HepG2 (cell line): ENCODE measurements around the gene TEX101. TPM values are rescaled to one million over a fixed set of nuclear protein-coding genes. Genes with fewer than 3 reads are reported as not detected.

ENCODE experiments used
- ATAC-seq: fragments of 200-7000 bp; cut with Tn5 transposase; 3 replicates; pipeline ENCODE4 v1.9.1; 2020; ENCODE audit warnings: mild to moderate bottlenecking, moderate library complexity
- BruUV-seq: library from RNA; stranded (reverse); fragments of 400-500 nt; replicated peaks from 2 replicates; lab custom pipeline; 2021; lab: Mats Ljungman, UMichigan
- CTCF ChIA-PET: fragments of 300-600 bp; formaldehyde crosslinking; extraction: SDS; loops from one replicate; lab custom pipeline; 2021; ENCODE audit warnings: low total read pairs, inconsistent platforms, low intra/inter-chr PET ratio; lab: Yijun Ruan, JAX
- POLR2A ChIA-PET: fragments of 350-600 bp; sonication (Branson Sonifier 250); formaldehyde crosslinking; loops from one replicate; lab custom pipeline; 2020; ENCODE audit warnings: antibody characterized with exemption, inconsistent platforms; lab: Yijun Ruan, JAX
- DNase-seq: peaks from one replicate; pipeline ENCODE4 v3.0.0-alpha.2; 2015; ENCODE audit warnings: low spot score
- FAIRE-seq: peaks from 3 replicates; lab custom pipeline; 2011; peaks lifted over from hg19 to GRCh38; lab: Jason Lieb, UNC
- H2AFZ ChIP-seq: one replicate; pipeline ENCODE4 v1.6.1; 2011; ENCODE audit warnings: low read length, inconsistent platforms
- H3K27ac ChIP-seq: fragments of 300-600 bp; 3 replicates; pipeline ENCODE4 v1.8.0; 2011; ENCODE audit warnings: mixed run types, mild to moderate bottlenecking, mixed read lengths, low read length, inconsistent platforms; ENCODE audit not compliant: insufficient read depth; ENCODE audit errors: extremely low read length
- H3K27me3 ChIP-seq, 2 experiments: fragments of 200-600 bp in 1 of 2; 2 replicates in 1 of 2; 3 replicates in 1 of 2; pipeline versions ENCODE4 v1.6.0 to v1.8.0; 2011; ENCODE audit warnings: low read length in 2 of 2, mild to moderate bottlenecking in 2 of 2, moderate library complexity in 2 of 2, inconsistent platforms in 1 of 2; ENCODE audit not compliant: insufficient read depth in 2 of 2, control insufficient read depth in 1 of 2
- H3K36me3 ChIP-seq, 2 experiments: fragments of 200-600 bp in 1 of 2; replicated peaks in 1 of 2; 2 replicates in 1 of 2; 3 replicates in 1 of 2; pipeline versions ENCODE4 v1.5.1 to v1.8.0; 2011; ENCODE audit warnings: low read length in 2 of 2, inconsistent platforms in 1 of 2; ENCODE audit not compliant: insufficient read depth in 2 of 2, control insufficient read depth in 1 of 2
- H3K4me1 ChIP-seq: 2 replicates; pipeline ENCODE4 v1.5.1; 2012; ENCODE audit warnings: low read length, inconsistent platforms; ENCODE audit not compliant: insufficient read depth
- H3K4me2 ChIP-seq: 2 replicates; pipeline ENCODE4 v1.6.0; 2011; ENCODE audit warnings: low read depth, low read length, inconsistent platforms
- H3K4me3 ChIP-seq, 3 experiments: fragments of 200-600 bp in 1 of 3; sonication (generic), shearing (Covaris generic) in 1 of 3; replicated peaks in 1 of 3; 2 replicates each; pipeline ENCODE4 v1.5.1; 2011 to 2016; ENCODE audit warnings: low read length in 3 of 3, inconsistent platforms in 2 of 3, low read depth in 2 of 3, mild to moderate bottlenecking in 2 of 3, control low read depth in 1 of 3, mixed read lengths in 1 of 3; ENCODE audit not compliant: insufficient read depth in 1 of 3
- H3K79me2 ChIP-seq: one replicate; pipeline ENCODE4 v1.6.1; 2011; ENCODE audit warnings: low read length, inconsistent platforms; ENCODE audit not compliant: insufficient read depth
- H3K9ac ChIP-seq: 2 replicates; pipeline ENCODE4 v1.6.0; 2011; ENCODE audit warnings: mild to moderate bottlenecking, low read depth, low read length, inconsistent platforms; ENCODE audit not compliant: insufficient read depth
- H3K9me3 ChIP-seq: 2 replicates; pipeline ENCODE4 v1.5.1; 2012; ENCODE audit warnings: mild to moderate bottlenecking, low read length
- H4K20me1 ChIP-seq: 2 replicates; pipeline ENCODE4 v1.6.0; 2011; ENCODE audit warnings: inconsistent platforms, mild to moderate bottlenecking, low read length, moderate library complexity; ENCODE audit not compliant: insufficient read depth
- ATRX ChIP-seq: sonication (generic); formaldehyde crosslinking; IDR thresholded peaks from 2 replicates; pipeline ENCODE4 v1.4.0; 2020; ENCODE audit warnings: missing genetic modification reagents, borderline replicate concordance
- MXI1 ChIP-seq: IDR thresholded peaks from 3 replicates; pipeline ENCODE4 v1.6.1; 2012; ENCODE audit warnings: low read depth, low read length, inconsistent platforms, borderline replicate concordance
- NFE2L2 ChIP-seq: fragments of 150-350 bp; IDR thresholded peaks from 2 replicates; pipeline ENCODE4 v1.6.1; 2014; ENCODE audit warnings: low read length
- NR3C1 ChIP-seq: sonication (generic); formaldehyde crosslinking; IDR thresholded peaks from 2 replicates; pipeline ENCODE4 v1.4.0; 2020; ENCODE audit warnings: missing genetic modification reagents
- RARG ChIP-seq: sonication (generic); formaldehyde crosslinking; IDR thresholded peaks from 2 replicates; pipeline ENCODE4 v1.4.0; 2020; ENCODE audit warnings: low read depth, mild to moderate bottlenecking, missing genetic modification reagents
- RFX1 ChIP-seq: fragments of 450-650 bp; IDR thresholded peaks from 2 replicates; pipeline ENCODE4 v1.6.1; 2017
- RFXANK ChIP-seq: IDR thresholded peaks from 2 replicates; pipeline ENCODE4 v1.6.1; 2016
- STAG1 ChIP-seq: sonication (generic); formaldehyde crosslinking; IDR thresholded peaks from 2 replicates; pipeline ENCODE4 v1.4.0; 2020; ENCODE audit warnings: missing genetic modification reagents
- USF2 ChIP-seq, 2 experiments: sonication (generic) in 1 of 2; formaldehyde crosslinking in 1 of 2; IDR thresholded peaks; 2 replicates each; pipeline versions ENCODE4 v1.5.1 to v1.6.1; 2011 to 2020; ENCODE audit warnings: borderline replicate concordance in 1 of 2, low read depth in 1 of 2, low read length in 1 of 2, mild to moderate bottlenecking in 1 of 2, missing genetic modification reagents in 1 of 2, moderate library complexity in 1 of 2
- ZFYVE20 ChIP-seq: sonication (generic); formaldehyde crosslinking; IDR thresholded peaks from 2 replicates; pipeline ENCODE4 v1.8.0; 2023; ENCODE audit warnings: low read depth, mild to moderate bottlenecking, moderate library complexity, missing genetic modification reagents, borderline replicate concordance
- ZNF232 ChIP-seq: sonication (generic); formaldehyde crosslinking; IDR thresholded peaks from 2 replicates; pipeline ENCODE4 v1.4.0; 2020; ENCODE audit warnings: missing genetic modification reagents, borderline replicate concordance
- ZNF33A ChIP-seq: sonication (generic); formaldehyde crosslinking; IDR thresholded peaks from 2 replicates; pipeline ENCODE4 v1.5.1; 2020; ENCODE audit warnings: missing genetic modification reagents, mild to moderate bottlenecking, moderate library complexity, borderline replicate concordance
- ZNF362 ChIP-seq: sonication (generic); formaldehyde crosslinking; IDR thresholded peaks from 2 replicates; pipeline ENCODE4 v1.4.0; 2020; ENCODE audit warnings: missing genetic modification reagents, mild to moderate bottlenecking, borderline replicate concordance
- ZNF441 ChIP-seq: sonication (generic); formaldehyde crosslinking; IDR thresholded peaks from 2 replicates; pipeline ENCODE4 v1.7.0; 2021; ENCODE audit warnings: missing genetic modification reagents, borderline replicate concordance
- ZNF501 ChIP-seq: sonication (generic); formaldehyde crosslinking; IDR thresholded peaks from 2 replicates; pipeline ENCODE4 v1.5.1; 2020; ENCODE audit warnings: mild to moderate bottlenecking, moderate library complexity, missing genetic modification reagents
- WGBS: methylation state at CpG from one replicate; pipeline ENCODE4 v1.1.6; 2017; ENCODE audit warnings: low lambda C conversion rate; 5-methylcytosine and 5-hydroxymethylcytosine counted together
- in situ Hi-C: cut with HindIII; loops from 2 replicates; pipeline ENCODE4 v1.10.0; 2017; ENCODE audit warnings: low pct_unique_long_range_greater_than_20kb; ENCODE audit not compliant: extremely low pct_ligation_motif_present
- intact Hi-C: fragments of 100-400 bp; cut with micrococcal nuclease; formaldehyde crosslinking; loops from one replicate; pipeline ENCODE4 v1.10.0; 2022; ENCODE audit not compliant: unreplicated experiment
- polyA plus RNA-seq, 8 experiments: library from polyadenylated mRNA; depleted of rRNA in 3 of 8; stranded (reverse) in 7 of 8; unstranded in 1 of 8; fragments of >200 nt; fragmentation: Illumina TruSeq in 4 of 8; extraction: Trizol in 4 of 8; gene quantifications; 2 replicates each; pipeline versions ENCODE4 v1.2.1 to v1.2.3, GENCODE V29; 2011 to 2016; ENCODE audit warnings: low read depth in 4 of 8, missing spikeins in 1 of 8, mixed read lengths in 1 of 8; ENCODE audit not compliant: insufficient read depth in 1 of 8
- total RNA-seq, 5 experiments: library from RNA; depleted of rRNA; stranded (reverse); fragments of >200 nt; fragmentation: Illumina TruSeq; extraction: Trizol; gene quantifications; 2 replicates each; pipeline ENCODE4 v1.2.3, GENCODE V29; 2016; ENCODE audit warnings: low read depth in 1 of 5
- TF ChIP-seq, protein P1 (sequence below): sonication (generic); formaldehyde crosslinking; IDR thresholded peaks from 2 replicates; pipeline ENCODE4 v1.5.0; 2020; ENCODE audit warnings: mild to moderate bottlenecking, missing genetic modification reagents, moderate library complexity
- TF ChIP-seq, protein P2 (sequence below): sonication (generic); formaldehyde crosslinking; IDR thresholded peaks from 2 replicates; pipeline ENCODE4 v1.4.0; 2020; ENCODE audit warnings: low read depth, mild to moderate bottlenecking, missing genetic modification reagents

TEX101 gene
- total and polyA plus RNA-seq, 2 of the 13 experiments (the other 11 are each of a cell fraction or from before 2014, with no cell fraction given), result not detected

GRCh38 chr19:43425567-43426392, 11.1 kb downstream of the TEX101 start:
- DNase-seq (no peak), FAIRE-seq (peak; percentile 68), ATAC-seq (peak; percentile 48; the same call in 1 of the 3 replicates)
- Histone ChIP-seq H3K4me1 (no peaks in the 10 kb centered on the region), H3K4me2 (no peak overlapping the region), H3K9me3 (no peaks in the 10 kb centered on the region), H2AFZ (no peak overlapping the region), H3K27me3 (no peaks in the 10 kb centered on the region), H3K36me3 (no peaks in the 10 kb centered on the region), H3K79me2 (no peaks in the 10 kb centered on the region), H3K9ac (no peak overlapping the region), H3K27ac (no peak overlapping the region), H4K20me1 (no peaks in the 10 kb centered on the region), H3K4me3 (no peak overlapping the region)
- intact Hi-C loops (no loop called here), in situ Hi-C loops (no loop called here)
- BruUV-seq, result no TSS peak
- CTCF ChIA-PET, result no interaction called here
- 21% methylated on average over 8 of the region's 8 CpGs for whole genome bisulfite sequencing
- POLR2A ChIA-PET, result no interaction called here
- TF ChIP-seq STAG1 (CRISPR knock-in tag) (peak; percentile 32), ZNF501 (CRISPR knock-in tag) (no peak), MXI1 (no peak), RFX1 (no peak), NR3C1 (no peak), ZNF441 (CRISPR knock-in tag) (no peak), RARG (no peak), USF2 (IDR thresholded peaks at IDR 0.05; ENCODE audit: low read depth, low read length) (no peak), USF2 (CRISPR knock-in tag; IDR thresholded peaks at IDR 0.05; ENCODE audit: borderline replicate concordance) (no peak), NFE2L2 (no peak), RFXANK (CRISPR knock-in tag) (no peak), ZNF362 (CRISPR knock-in tag) (no peak), ZFYVE20 (CRISPR knock-in tag) (no peak), ZNF232 (CRISPR knock-in tag) (no peak), ZNF33A (CRISPR knock-in tag) (no peak), ATRX (CRISPR knock-in tag) (no peak)
- TF ChIP-seq, protein P1, sequence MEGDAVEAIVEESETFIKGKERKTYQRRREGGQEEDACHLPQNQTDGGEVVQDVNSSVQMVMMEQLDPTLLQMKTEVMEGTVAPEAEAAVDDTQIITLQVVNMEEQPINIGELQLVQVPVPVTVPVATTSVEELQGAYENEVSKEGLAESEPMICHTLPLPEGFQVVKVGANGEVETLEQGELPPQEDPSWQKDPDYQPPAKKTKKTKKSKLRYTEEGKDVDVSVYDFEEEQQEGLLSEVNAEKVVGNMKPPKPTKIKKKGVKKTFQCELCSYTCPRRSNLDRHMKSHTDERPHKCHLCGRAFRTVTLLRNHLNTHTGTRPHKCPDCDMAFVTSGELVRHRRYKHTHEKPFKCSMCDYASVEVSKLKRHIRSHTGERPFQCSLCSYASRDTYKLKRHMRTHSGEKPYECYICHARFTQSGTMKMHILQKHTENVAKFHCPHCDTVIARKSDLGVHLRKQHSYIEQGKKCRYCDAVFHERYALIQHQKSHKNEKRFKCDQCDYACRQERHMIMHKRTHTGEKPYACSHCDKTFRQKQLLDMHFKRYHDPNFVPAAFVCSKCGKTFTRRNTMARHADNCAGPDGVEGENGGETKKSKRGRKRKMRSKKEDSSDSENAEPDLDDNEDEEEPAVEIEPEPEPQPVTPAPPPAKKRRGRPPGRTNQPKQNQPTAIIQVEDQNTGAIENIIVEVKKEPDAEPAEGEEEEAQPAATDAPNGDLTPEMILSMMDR (CRISPR knock-in tag), result peak; percentile 46
- TF ChIP-seq, protein P2, sequence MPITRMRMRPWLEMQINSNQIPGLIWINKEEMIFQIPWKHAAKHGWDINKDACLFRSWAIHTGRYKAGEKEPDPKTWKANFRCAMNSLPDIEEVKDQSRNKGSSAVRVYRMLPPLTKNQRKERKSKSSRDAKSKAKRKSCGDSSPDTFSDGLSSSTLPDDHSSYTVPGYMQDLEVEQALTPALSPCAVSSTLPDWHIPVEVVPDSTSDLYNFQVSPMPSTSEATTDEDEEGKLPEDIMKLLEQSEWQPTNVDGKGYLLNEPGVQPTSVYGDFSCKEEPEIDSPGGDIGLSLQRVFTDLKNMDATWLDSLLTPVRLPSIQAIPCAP, result no peak
